ENCODE results near the gene CEP83. TPM values are rescaled to one million over a fixed set of nuclear protein-coding genes. Genes with fewer than 3 reads are reported as not detected.

Gene CEP83
- total and polyA plus RNA-seq, 2 experiments from 2014 or later = 29.8 to 33.7 TPM

DNA sequence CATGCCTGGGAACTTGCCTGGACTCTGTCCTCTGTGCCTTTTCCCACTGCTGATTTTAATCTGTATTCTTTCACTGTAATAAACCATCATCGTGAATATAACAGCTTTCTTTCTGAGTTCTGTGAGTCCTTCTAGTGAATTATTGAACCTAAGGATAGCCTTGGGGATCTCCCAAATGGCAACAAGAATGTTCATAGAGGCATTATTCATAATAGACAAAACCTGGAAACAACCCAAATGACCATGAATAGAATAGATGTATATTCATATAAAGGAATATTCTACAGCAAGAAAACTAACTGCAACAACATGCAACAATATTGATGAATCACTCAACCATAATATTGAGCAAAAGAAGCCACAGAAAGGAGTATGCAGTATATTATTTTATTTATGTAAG lies 44.7 kb upstream of the CEP83 start (continued):
- TF ChIP-seq, protein P1, sequence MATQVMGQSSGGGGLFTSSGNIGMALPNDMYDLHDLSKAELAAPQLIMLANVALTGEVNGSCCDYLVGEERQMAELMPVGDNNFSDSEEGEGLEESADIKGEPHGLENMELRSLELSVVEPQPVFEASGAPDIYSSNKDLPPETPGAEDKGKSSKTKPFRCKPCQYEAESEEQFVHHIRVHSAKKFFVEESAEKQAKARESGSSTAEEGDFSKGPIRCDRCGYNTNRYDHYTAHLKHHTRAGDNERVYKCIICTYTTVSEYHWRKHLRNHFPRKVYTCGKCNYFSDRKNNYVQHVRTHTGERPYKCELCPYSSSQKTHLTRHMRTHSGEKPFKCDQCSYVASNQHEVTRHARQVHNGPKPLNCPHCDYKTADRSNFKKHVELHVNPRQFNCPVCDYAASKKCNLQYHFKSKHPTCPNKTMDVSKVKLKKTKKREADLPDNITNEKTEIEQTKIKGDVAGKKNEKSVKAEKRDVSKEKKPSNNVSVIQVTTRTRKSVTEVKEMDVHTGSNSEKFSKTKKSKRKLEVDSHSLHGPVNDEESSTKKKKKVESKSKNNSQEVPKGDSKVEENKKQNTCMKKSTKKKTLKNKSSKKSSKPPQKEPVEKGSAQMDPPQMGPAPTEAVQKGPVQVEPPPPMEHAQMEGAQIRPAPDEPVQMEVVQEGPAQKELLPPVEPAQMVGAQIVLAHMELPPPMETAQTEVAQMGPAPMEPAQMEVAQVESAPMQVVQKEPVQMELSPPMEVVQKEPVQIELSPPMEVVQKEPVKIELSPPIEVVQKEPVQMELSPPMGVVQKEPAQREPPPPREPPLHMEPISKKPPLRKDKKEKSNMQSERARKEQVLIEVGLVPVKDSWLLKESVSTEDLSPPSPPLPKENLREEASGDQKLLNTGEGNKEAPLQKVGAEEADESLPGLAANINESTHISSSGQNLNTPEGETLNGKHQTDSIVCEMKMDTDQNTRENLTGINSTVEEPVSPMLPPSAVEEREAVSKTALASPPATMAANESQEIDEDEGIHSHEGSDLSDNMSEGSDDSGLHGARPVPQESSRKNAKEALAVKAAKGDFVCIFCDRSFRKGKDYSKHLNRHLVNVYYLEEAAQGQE (IDR thresholded peaks at IDR 0.05; ENCODE audit: unreplicated experiment) = no peak
- no peak for TF ChIP-seq EZH2phosphoT487 (IDR thresholded peaks at IDR 0.05; ENCODE audit: unreplicated experiment)
- TF ChIP-seq EZH2 (IDR thresholded peaks at IDR 0.05; ENCODE audit: low read depth, unreplicated experiment) = no peak
- no peak for TF ChIP-seq POLR2AphosphoS5 (IDR thresholded peaks at IDR 0.05; ENCODE audit: low read depth)
- TF ChIP-seq NANOG (IDR thresholded peaks at IDR 0.05; ENCODE audit: borderline replicate concordance) = no peak

DNA sequence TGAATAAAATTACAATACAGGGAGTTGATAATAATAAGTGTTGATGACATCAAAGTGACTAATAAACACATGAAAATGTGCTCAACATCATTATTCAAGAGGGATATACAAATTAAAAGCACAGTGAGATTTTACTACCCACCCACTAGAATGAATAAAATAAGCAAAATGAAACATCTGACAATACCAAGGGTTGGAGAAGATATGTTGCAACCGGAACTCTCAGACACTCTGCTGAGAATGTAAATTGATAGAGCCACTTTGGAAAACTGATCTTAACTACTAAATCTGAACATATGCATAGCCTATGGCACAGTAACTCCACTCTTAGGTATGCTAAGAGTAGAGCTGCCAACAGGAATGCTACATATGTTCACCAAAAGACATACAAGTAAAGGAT lies 44.0 kb upstream of the CEP83 start:
- Mint-ChIP-seq H3K4me3 (no peak overlapping the region), H3K36me3 (ENCODE audit: low read depth) (peaks cover under 1% of the 10 kb centered on the region), H3K4me1 (peaks cover 6% of the 10 kb centered on the region; the same call in 2 of the 3 replicates), H3K27me3 (ENCODE audit: insufficient read depth, low read depth, poor library complexity) (peaks cover 3% of the 10 kb centered on the region), H3K27ac (no peak overlapping the region), H3K9me3 (peaks cover 15% of the 10 kb centered on the region)
- Histone ChIP-seq H3K9me2 (ENCODE audit: insufficient read depth) (no peaks in the 10 kb centered on the region), H3K4me3 (no peak overlapping the region), H3K36me3 (ENCODE audit: insufficient read depth) (no peaks in the 10 kb centered on the region), H3K27ac (ENCODE audit: low read depth) (no peak overlapping the region), H3K4me1 (ENCODE audit: insufficient read depth) (no peaks in the 10 kb centered on the region), H3K79me2 (replicated peaks; ENCODE audit: insufficient read depth) (no peaks in the 10 kb centered on the region), H2AFZ (no peak overlapping the region), H3K27me3 (ENCODE audit: insufficient read depth) (no peaks in the 10 kb centered on the region), H4K20me1 (replicated peaks; ENCODE audit: insufficient read depth) (no peaks in the 10 kb centered on the region), H3F3A (replicated peaks; ENCODE audit: low read depth) (no peaks in the 10 kb centered on the region), H3K4me2 (no peak overlapping the region)
- TF ChIP-seq, protein P2, sequence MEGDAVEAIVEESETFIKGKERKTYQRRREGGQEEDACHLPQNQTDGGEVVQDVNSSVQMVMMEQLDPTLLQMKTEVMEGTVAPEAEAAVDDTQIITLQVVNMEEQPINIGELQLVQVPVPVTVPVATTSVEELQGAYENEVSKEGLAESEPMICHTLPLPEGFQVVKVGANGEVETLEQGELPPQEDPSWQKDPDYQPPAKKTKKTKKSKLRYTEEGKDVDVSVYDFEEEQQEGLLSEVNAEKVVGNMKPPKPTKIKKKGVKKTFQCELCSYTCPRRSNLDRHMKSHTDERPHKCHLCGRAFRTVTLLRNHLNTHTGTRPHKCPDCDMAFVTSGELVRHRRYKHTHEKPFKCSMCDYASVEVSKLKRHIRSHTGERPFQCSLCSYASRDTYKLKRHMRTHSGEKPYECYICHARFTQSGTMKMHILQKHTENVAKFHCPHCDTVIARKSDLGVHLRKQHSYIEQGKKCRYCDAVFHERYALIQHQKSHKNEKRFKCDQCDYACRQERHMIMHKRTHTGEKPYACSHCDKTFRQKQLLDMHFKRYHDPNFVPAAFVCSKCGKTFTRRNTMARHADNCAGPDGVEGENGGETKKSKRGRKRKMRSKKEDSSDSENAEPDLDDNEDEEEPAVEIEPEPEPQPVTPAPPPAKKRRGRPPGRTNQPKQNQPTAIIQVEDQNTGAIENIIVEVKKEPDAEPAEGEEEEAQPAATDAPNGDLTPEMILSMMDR (conservative IDR thresholded peaks at IDR 0.05; ENCODE audit: low read depth in 2 of 2) = no peak
- TF ChIP-seq POLR2AphosphoS5 (IDR thresholded peaks at IDR 0.05; ENCODE audit: low read depth) = no peak
- TF ChIP-seq EZH2phosphoT487 (IDR thresholded peaks at IDR 0.05; ENCODE audit: unreplicated experiment) = no peak
- TF ChIP-seq STAT1 (IDR thresholded peaks at IDR 0.05; ENCODE audit: unreplicated experiment) = no peak
- no peak for TF ChIP-seq CREB1 (CRISPR knock-in tag; IDR thresholded peaks at IDR 0.05; ENCODE audit: low read depth)
- TF ChIP-seq, protein P3, sequence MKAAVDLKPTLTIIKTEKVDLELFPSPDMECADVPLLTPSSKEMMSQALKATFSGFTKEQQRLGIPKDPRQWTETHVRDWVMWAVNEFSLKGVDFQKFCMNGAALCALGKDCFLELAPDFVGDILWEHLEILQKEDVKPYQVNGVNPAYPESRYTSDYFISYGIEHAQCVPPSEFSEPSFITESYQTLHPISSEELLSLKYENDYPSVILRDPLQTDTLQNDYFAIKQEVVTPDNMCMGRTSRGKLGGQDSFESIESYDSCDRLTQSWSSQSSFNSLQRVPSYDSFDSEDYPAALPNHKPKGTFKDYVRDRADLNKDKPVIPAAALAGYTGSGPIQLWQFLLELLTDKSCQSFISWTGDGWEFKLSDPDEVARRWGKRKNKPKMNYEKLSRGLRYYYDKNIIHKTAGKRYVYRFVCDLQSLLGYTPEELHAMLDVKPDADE (IDR thresholded peaks at IDR 0.05) = no peak
- TF ChIP-seq, protein P1 (IDR thresholded peaks at IDR 0.05; ENCODE audit: unreplicated experiment) = no peak
- TF ChIP-seq ZNF331 (CRISPR knock-in tag; IDR thresholded peaks at IDR 0.05; ENCODE audit: low read depth) = no peak
- no peak for TF ChIP-seq JUNB (IDR thresholded peaks at IDR 0.05; ENCODE audit: unreplicated experiment)
- no peak for TF ChIP-seq ZNF114 (CRISPR knock-in tag; IDR thresholded peaks at IDR 0.05)
- no peak for ATAC-seq
- DNase-seq (ENCODE audit: low spot score) = no peak

All from GM23338 (cell line).